ENCODE measurements around the gene HNRNPC. TPM values are rescaled to one million over a fixed set of nuclear protein-coding genes. Genes with fewer than 3 reads are reported as not detected.
A peak's percentile ranks its signal among the peaks of the same experiment; 100 is the strongest.
"Not testable (repeated sequence)": the region's sequence is repeated elsewhere in the genome, so short reads cannot be mapped to it uniquely, and the experiment has no call there.

The HNRNPC gene
- total and polyA plus RNA-seq, 2 donors (not counting 1 experiment from before 2014, with no cell fraction given), result 543 to 885 TPM

- no peaks in the 10 kb centered on the region for H3K4me1 ChIP-seq (ENCODE audit: control insufficient read depth, extremely low read depth, insufficient read depth, low read length)
- H3K9ac ChIP-seq (ENCODE audit: insufficient read depth, low read length), result no peak overlapping the region
- no peak overlapping the region for H3K27ac ChIP-seq (ENCODE audit: insufficient read depth, low read length)
- H4K20me1 ChIP-seq (ENCODE audit: control insufficient read depth, extremely low read depth, insufficient read depth, low read length), result no peaks in the 10 kb centered on the region
- no peaks in the 10 kb centered on the region for H3K9me3 ChIP-seq (ENCODE audit: control insufficient read depth, insufficient read depth, low read depth, low read length)
- H3K79me2 ChIP-seq (ENCODE audit: control insufficient read depth, insufficient read depth, low read length), result no peaks in the 10 kb centered on the region
- H2AFZ ChIP-seq (ENCODE audit: low read length), result peak overlapping the region; percentile 26
- H3K4me3 ChIP-seq (replicated peaks in 1 of 4; ENCODE audit: control extremely low read depth in 1 of 4, insufficient read depth in 1 of 4, low read depth in 3 of 4, low read length in 4 of 4), result peak overlapping the region in 2 of 4 experiments; percentile 14 to 52
- TF ChIP-seq EZH2 (IDR thresholded peaks at IDR 0.05; ENCODE audit: low read length, missing control alignments) (no peak), CTCF (conservative IDR thresholded peaks at IDR 0.05 in 1 of 2, IDR thresholded peaks at IDR 0.05 in 1 of 2; ENCODE audit: low read depth in 1 of 2, low read length in 2 of 2) (no peak)
- peak; percentile 70 to 85 for DNase-seq (ENCODE audit: low read depth in 2 of 2)
- H3K36me3 ChIP-seq (ENCODE audit: control insufficient read depth, insufficient read depth, low read length), result no peaks in the 10 kb centered on the region
- H3K27me3 ChIP-seq (ENCODE audit: control insufficient read depth, insufficient read depth, low read length), result peaks cover 13% of the 10 kb centered on the region
- H3K4me2 ChIP-seq (ENCODE audit: extremely low read depth, insufficient read depth, low read length), result no peak overlapping the region
These were observed 39.4 kb upstream of the HNRNPC start for GRCh38 chr14:21308479-21309237.

DNA sequence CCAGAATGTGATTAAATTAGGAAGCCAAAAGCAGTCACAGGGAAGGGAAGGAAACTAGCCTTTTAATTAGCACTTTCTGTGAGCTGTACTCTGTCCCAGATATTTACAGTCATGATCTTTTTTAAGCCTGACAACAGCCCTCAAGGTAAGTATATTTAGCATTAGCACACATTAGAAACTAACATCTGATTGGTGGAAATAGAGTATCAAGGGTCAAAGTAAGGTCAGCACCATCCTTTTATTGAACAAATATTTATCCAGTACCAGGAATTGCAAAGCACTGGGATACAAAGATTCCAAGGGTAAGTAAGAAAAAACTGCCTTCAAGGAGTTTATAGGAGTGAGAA, 38.9 kb upstream of the HNRNPC start:
- Histone ChIP-seq H3K4me3 (replicated peaks in 1 of 4; ENCODE audit: control extremely low read depth in 1 of 4, insufficient read depth in 1 of 4, low read depth in 3 of 4, low read length in 4 of 4) (no peak overlapping the region), H3K27ac (ENCODE audit: insufficient read depth, low read length) (no peak overlapping the region), H3K9ac (ENCODE audit: insufficient read depth, low read length) (no peak overlapping the region), H3K4me1 (ENCODE audit: control insufficient read depth, extremely low read depth, insufficient read depth, low read length) (no peaks in the 10 kb centered on the region), H3K9me3 (ENCODE audit: control insufficient read depth, insufficient read depth, low read depth, low read length) (no peaks in the 10 kb centered on the region), H4K20me1 (ENCODE audit: control insufficient read depth, extremely low read depth, insufficient read depth, low read length) (no peaks in the 10 kb centered on the region), H2AFZ (ENCODE audit: low read length) (no peak overlapping the region), H3K36me3 (ENCODE audit: control insufficient read depth, insufficient read depth, low read length) (no peaks in the 10 kb centered on the region), H3K27me3 (ENCODE audit: control insufficient read depth, insufficient read depth, low read length) (peaks cover 13% of the 10 kb centered on the region), H3K4me2 (ENCODE audit: extremely low read depth, insufficient read depth, low read length) (no peak overlapping the region), H3K79me2 (ENCODE audit: control insufficient read depth, insufficient read depth, low read length) (no peaks in the 10 kb centered on the region)
- DNase-seq (ENCODE audit: low read depth in 2 of 2), result no peak
- no peak for TF ChIP-seq CTCF (conservative IDR thresholded peaks at IDR 0.05 in 1 of 2, IDR thresholded peaks at IDR 0.05 in 1 of 2; ENCODE audit: low read depth in 1 of 2, low read length in 2 of 2)
- TF ChIP-seq EZH2 (IDR thresholded peaks at IDR 0.05; ENCODE audit: low read length, missing control alignments), result no peak

- Histone ChIP-seq H2AFZ (ENCODE audit: low read length) (no peak overlapping the region), H3K27me3 (ENCODE audit: control insufficient read depth, insufficient read depth, low read length) (peaks cover 13% of the 10 kb centered on the region), H3K27ac (ENCODE audit: insufficient read depth, low read length) (no peak overlapping the region), H3K4me3 (replicated peaks in 1 of 4; ENCODE audit: control extremely low read depth in 1 of 4, insufficient read depth in 1 of 4, low read depth in 3 of 4, low read length in 4 of 4) (no peak overlapping the region), H3K4me2 (ENCODE audit: extremely low read depth, insufficient read depth, low read length) (no peak overlapping the region), H3K36me3 (ENCODE audit: control insufficient read depth, insufficient read depth, low read length) (no peaks in the 10 kb centered on the region), H3K9me3 (ENCODE audit: control insufficient read depth, insufficient read depth, low read depth, low read length) (no peaks in the 10 kb centered on the region), H3K4me1 (ENCODE audit: control insufficient read depth, extremely low read depth, insufficient read depth, low read length) (no peaks in the 10 kb centered on the region), H3K79me2 (ENCODE audit: control insufficient read depth, insufficient read depth, low read length) (no peaks in the 10 kb centered on the region), H4K20me1 (ENCODE audit: control insufficient read depth, extremely low read depth, insufficient read depth, low read length) (no peaks in the 10 kb centered on the region), H3K9ac (ENCODE audit: insufficient read depth, low read length) (no peak overlapping the region)
- no peak for TF ChIP-seq CTCF (conservative IDR thresholded peaks at IDR 0.05 in 1 of 2, IDR thresholded peaks at IDR 0.05 in 1 of 2; ENCODE audit: low read depth in 1 of 2, low read length in 2 of 2)
- TF ChIP-seq EZH2 (IDR thresholded peaks at IDR 0.05; ENCODE audit: low read length, missing control alignments), result no peak
- no peak for DNase-seq (ENCODE audit: low read depth in 2 of 2)
These were observed 38.4 kb upstream of the HNRNPC start for GRCh38 chr14:21307637-21308036.

DNA sequence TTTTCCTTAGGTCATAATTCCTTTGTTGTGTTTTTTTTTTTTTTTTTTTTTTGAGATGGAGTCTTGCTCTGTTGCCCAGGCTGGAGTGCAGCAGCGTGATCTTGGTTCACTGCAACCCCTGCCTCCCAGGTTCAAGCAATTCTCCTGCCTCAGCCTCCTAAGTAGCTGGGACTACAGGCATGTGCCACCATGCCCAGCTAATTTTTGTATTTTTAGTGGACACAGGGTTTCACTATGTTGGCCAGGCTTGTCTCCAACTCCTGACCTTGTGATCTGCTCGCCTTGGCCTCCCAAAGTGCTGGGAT, 33.5 kb upstream of the HNRNPC start:
- H3K9me3 ChIP-seq (ENCODE audit: control insufficient read depth, insufficient read depth, low read depth, low read length); H3K4me1 ChIP-seq (ENCODE audit: control insufficient read depth, extremely low read depth, insufficient read depth, low read length); H3K36me3 ChIP-seq (ENCODE audit: control insufficient read depth, insufficient read depth, low read length); H3K27ac ChIP-seq (ENCODE audit: insufficient read depth, low read length); H4K20me1 ChIP-seq (ENCODE audit: control insufficient read depth, extremely low read depth, insufficient read depth, low read length); H3K27me3 ChIP-seq (ENCODE audit: control insufficient read depth, insufficient read depth, low read length); DNase-seq (ENCODE audit: low read depth in 2 of 2); H3K9ac ChIP-seq (ENCODE audit: insufficient read depth, low read length); H3K4me3 ChIP-seq (replicated peaks in 1 of 4; ENCODE audit: control extremely low read depth in 1 of 4, insufficient read depth in 1 of 4, low read depth in 3 of 4, low read length in 4 of 4); H3K79me2 ChIP-seq (ENCODE audit: control insufficient read depth, insufficient read depth, low read length); H2AFZ ChIP-seq (ENCODE audit: low read length); H3K4me2 ChIP-seq (ENCODE audit: extremely low read depth, insufficient read depth, low read length): not testable (repeated sequence)

Data from fibroblast of lung (primary cell).